H1 (cell line): ENCODE data around the gene OBI1. TPM values are rescaled to one million over a fixed set of nuclear protein-coding genes. Genes with fewer than 3 reads are reported as not detected.

Source experiments
- CTCF ChIA-PET: fragments of 300-600 bp; sonication (Branson Sonifier 250); formaldehyde crosslinking; loops from one replicate; lab custom pipeline; 2021; ENCODE audit not compliant: partially characterized antibody; lab: Charles Lee
- POLR2A ChIA-PET: fragments of 300-600 bp; sonication (Branson Sonifier 250); formaldehyde crosslinking; loops from one replicate; lab custom pipeline; 2021; ENCODE audit warnings: inconsistent platforms; ENCODE audit not compliant: partially characterized antibody; lab: Charles Lee
- DNase-seq, 2 experiments: peaks; one replicate each; pipeline versions ENCODE4 v3.0.0 to v3.0.0-alpha.2; 2010 to 2022; ENCODE audit warnings: low spot score in 2 of 2, low read depth in 1 of 2, mixed read lengths in 1 of 2
- FAIRE-seq: peaks from 2 replicates; lab custom pipeline; 2011; peaks lifted over from hg19 to GRCh38; lab: Jason Lieb, UNC
- H2AFZ ChIP-seq: 2 replicates; pipeline ENCODE4 v1.8.1; 2012; ENCODE audit warnings: low read length, inconsistent platforms
- H2AK5ac ChIP-seq: 2 replicates; pipeline ENCODE4 v1.6.1; 2013; ENCODE audit warnings: low read depth, low read length
- H2BK120ac ChIP-seq: replicated peaks from 2 replicates; pipeline ENCODE3; 2013; ENCODE audit warnings: low read depth, low read length, inconsistent platforms
- H2BK12ac ChIP-seq: 2 replicates; pipeline ENCODE4 v1.6.1; 2013; ENCODE audit warnings: low read depth, low read length
- H2BK15ac ChIP-seq: 2 replicates; pipeline ENCODE4 v1.6.1; 2013; ENCODE audit warnings: low read length
- H2BK20ac ChIP-seq: 2 replicates; pipeline ENCODE4 v1.6.1; 2013; ENCODE audit warnings: low read length
- H2BK5ac ChIP-seq: 2 replicates; pipeline ENCODE4 v1.6.1; 2013; ENCODE audit warnings: low read depth, low read length
- H3K14ac ChIP-seq: 2 replicates; pipeline ENCODE4 v1.6.1; 2013; ENCODE audit warnings: inconsistent platforms; ENCODE audit not compliant: insufficient read length
- H3K18ac ChIP-seq: 2 replicates; pipeline ENCODE4 v1.6.1; 2013; ENCODE audit warnings: low read length; ENCODE audit errors: extremely low read depth
- H3K23ac ChIP-seq: 2 replicates; pipeline ENCODE4 v1.6.1; 2013; ENCODE audit warnings: inconsistent platforms; ENCODE audit not compliant: insufficient read length
- H3K23me2 ChIP-seq: 2 replicates; pipeline ENCODE4 v1.6.1; 2013; ENCODE audit warnings: low read depth, low read length
- H3K27ac ChIP-seq: 2 replicates; pipeline ENCODE4 v1.6.1; 2011; ENCODE audit warnings: low read depth, low read length, inconsistent platforms
- H3K27me3 ChIP-seq, 4 experiments: replicated peaks in 1 of 4; 1 replicate in 1 of 4; 2 replicates in 3 of 4; pipeline versions ENCODE4 v1.6.1 to v1.8.1; 2011 to 2013; ENCODE audit warnings: low read length in 3 of 4, mild to moderate bottlenecking in 3 of 4, inconsistent platforms in 2 of 4, mixed read lengths in 2 of 4, moderate library complexity in 1 of 4; ENCODE audit not compliant: control insufficient read depth in 3 of 4, insufficient read depth in 3 of 4; ENCODE audit errors: extremely low read depth in 1 of 4
- H3K36me3 ChIP-seq, 4 experiments: 2 replicates each; pipeline versions ENCODE4 v1.6.1 to v1.8.1; 2011 to 2013; ENCODE audit warnings: mild to moderate bottlenecking in 4 of 4, low read length in 3 of 4, moderate library complexity in 2 of 4, control low read depth in 1 of 4, inconsistent platforms in 1 of 4; ENCODE audit not compliant: insufficient read depth in 4 of 4, control insufficient read depth in 2 of 4
- H3K4ac ChIP-seq: replicated peaks from 2 replicates; pipeline ENCODE3; 2013; ENCODE audit warnings: low read length, low read depth, mixed read lengths, inconsistent platforms; ENCODE audit not compliant: insufficient read length
- H3K4me1 ChIP-seq, 4 experiments: replicated peaks in 1 of 4; 1 replicate in 1 of 4; 2 replicates in 3 of 4; pipeline versions ENCODE4 v1.6.1 to v1.8.1; 2011 to 2013; ENCODE audit warnings: low read length in 3 of 4, inconsistent platforms in 2 of 4, mixed read lengths in 1 of 4; ENCODE audit not compliant: insufficient read depth in 4 of 4, control insufficient read depth in 3 of 4
- H3K4me2 ChIP-seq, 2 experiments: 2 replicates each; pipeline versions ENCODE4 v1.6.1 to v1.8.1; 2011 to 2013; ENCODE audit warnings: low read depth in 2 of 2, low read length in 2 of 2, control low read depth in 1 of 2, inconsistent platforms in 1 of 2, mild to moderate bottlenecking in 1 of 2; ENCODE audit not compliant: insufficient read depth in 1 of 2
- H3K4me3 ChIP-seq, 4 experiments: fragments of 200-600, 300-600 bp in 1 of 4; sonication (generic), shearing (Covaris generic), sonication (Bioruptor Twin) in 1 of 4; 2 replicates each; pipeline versions ENCODE4 v1.5.1 to v1.8.1; 2011 to 2016; ENCODE audit warnings: low read length in 4 of 4, low read depth in 3 of 4, control low read depth in 2 of 4, inconsistent platforms in 2 of 4, mild to moderate bottlenecking in 2 of 4, mixed read lengths in 1 of 4, moderate library complexity in 1 of 4; ENCODE audit not compliant: insufficient read depth in 2 of 4; ENCODE audit errors: extremely low read depth in 1 of 4
- H3K56ac ChIP-seq: replicated peaks from 2 replicates; pipeline ENCODE3; 2013; ENCODE audit warnings: low read depth, mild to moderate bottlenecking, mixed read lengths, low read length, inconsistent platforms; ENCODE audit not compliant: insufficient read length
- H3K79me1 ChIP-seq: 2 replicates; pipeline ENCODE4 v1.6.1; 2013; ENCODE audit warnings: low read depth, low read length, control low read depth
- H3K79me2 ChIP-seq, 2 experiments: 2 replicates each; pipeline versions ENCODE4 v1.6.1 to v1.8.1; 2012 to 2013; ENCODE audit warnings: low read length in 2 of 2, mild to moderate bottlenecking in 2 of 2, inconsistent platforms in 1 of 2; ENCODE audit not compliant: insufficient read depth in 2 of 2, control insufficient read depth in 1 of 2
- H3K9ac ChIP-seq, 4 experiments: replicated peaks in 1 of 4; 1 replicate in 1 of 4; 2 replicates in 3 of 4; pipeline versions ENCODE4 v1.6.1 to v1.8.1; 2011 to 2013; ENCODE audit warnings: low read depth in 3 of 4, low read length in 3 of 4, control low read depth in 2 of 4, mild to moderate bottlenecking in 2 of 4, moderate library complexity in 2 of 4, inconsistent platforms in 1 of 4; ENCODE audit errors: extremely low read depth in 1 of 4
- H3K9me3 ChIP-seq, 2 experiments: 2 replicates each; pipeline versions ENCODE4 v1.6.1 to v1.8.1; 2012 to 2013; ENCODE audit warnings: mild to moderate bottlenecking in 2 of 2, moderate library complexity in 2 of 2, control low read depth in 1 of 2, inconsistent platforms in 1 of 2, low read depth in 1 of 2, low read length in 1 of 2, mixed read lengths in 1 of 2; ENCODE audit not compliant: insufficient read depth in 2 of 2
- H4K20me1 ChIP-seq, 2 experiments: replicated peaks in 1 of 2; 2 replicates each; pipeline versions ENCODE3 to v1.8.1; 2011 to 2013; ENCODE audit warnings: inconsistent platforms in 2 of 2, low read length in 2 of 2, mild to moderate bottlenecking in 1 of 2; ENCODE audit not compliant: insufficient read depth in 2 of 2, control insufficient read depth in 1 of 2
- H4K5ac ChIP-seq: 2 replicates; pipeline ENCODE4 v1.6.1; 2013; ENCODE audit warnings: low read length, low read depth, mixed read lengths, inconsistent platforms; ENCODE audit not compliant: insufficient read length
- H4K8ac ChIP-seq: 2 replicates; pipeline ENCODE4 v1.8.0; 2013; ENCODE audit warnings: mild to moderate bottlenecking, moderate library complexity, low read length, inconsistent platforms; ENCODE audit not compliant: insufficient read depth; ENCODE audit errors: extremely low read depth
- H4K91ac ChIP-seq: replicated peaks from 2 replicates; pipeline ENCODE3; 2013; ENCODE audit warnings: low read length, mixed read lengths, inconsistent platforms; ENCODE audit not compliant: insufficient read length
- BRCA1 ChIP-seq: IDR thresholded peaks from 2 replicates; pipeline ENCODE4 v1.6.1; 2012; ENCODE audit warnings: low read depth, low read length, improper control_type of control experiment
- MAX ChIP-seq: IDR thresholded peaks from 2 replicates; pipeline ENCODE4 v1.6.1; 2012; ENCODE audit warnings: inconsistent platforms
- SAP30 ChIP-seq: fragments of 300-600 bp; sonication (generic); IDR thresholded peaks from 2 replicates; pipeline ENCODE4 v1.7.1; 2012; ENCODE audit warnings: low read length, moderate library complexity, mild to moderate bottlenecking, inconsistent platforms; ENCODE audit not compliant: insufficient read depth, insufficient replicate concordance
- USF2 ChIP-seq: IDR thresholded peaks from 2 replicates; pipeline ENCODE4 v1.6.1; 2011; ENCODE audit warnings: low read length, improper control_type of control experiment
- WGBS, 2 experiments: shearing (Covaris generic) in 1 of 2; methylation state at CpG; one replicate each; pipeline versions ENCODE4 v1.1.6 to v1.1.7; 2013 to 2015; ENCODE audit warnings: low lambda C conversion rate in 2 of 2, mixed read lengths in 2 of 2, inconsistent platforms in 1 of 2, low coverage in 1 of 2, missing lambda C conversion rate in 1 of 2; ENCODE audit not compliant: insufficient replicate concordance in 2 of 2, insufficient coverage in 1 of 2, insufficient read length in 1 of 2; ENCODE audit errors: extremely low coverage in 1 of 2, missing lambda C conversion rate in 1 of 2; 5-methylcytosine and 5-hydroxymethylcytosine counted together
- polyA plus RNA-seq, 7 experiments: library from polyadenylated mRNA; depleted of rRNA in 3 of 7; stranded (reverse) in 5 of 7; unstranded in 2 of 7; fragments of >200 nt in 5 of 7; fragments of 200-250 nt in 2 of 7; gene quantifications; 1 replicate in 5 of 7; 2 replicates in 1 of 7; 4 replicates in 1 of 7; pipeline versions ENCODE4 v1.2.1 to v1.2.3, GENCODE V29; 2011 to 2013; ENCODE audit warnings: missing spikeins in 2 of 7, mixed read lengths in 2 of 7
- total RNA-seq: library from RNA; stranded (reverse); fragmentation: NEBNext Ultra II Directional; extraction: Animal tissue kit (Norgen Biotek cat#: 25700); gene quantifications from 2 replicates; pipeline ENCODE4 v1.2.1, GENCODE V29; 2021

OBI1 gene
- total and polyA plus RNA-seq, 2 of the 8 experiments (the other 6 are each of a cell fraction or from before 2014, with no cell fraction given), result 7.1 to 14.3 TPM

GRCh38 chr13:78630511-78630910 lies 28.4 kb downstream of the OBI1 start:
- no peak overlapping the region for H3K56ac ChIP-seq
- no peaks in the 10 kb centered on the region for H3K23me2 ChIP-seq
- H3K18ac ChIP-seq, result no peak overlapping the region
- H2BK12ac ChIP-seq, result no peak overlapping the region
- POLR2A ChIA-PET, result interaction anchor here (0.6 kb wide), 1 partner anchor 93 kb away, joined by 3 read pairs; no protein-coding TSS in a partner anchor
- H2BK15ac ChIP-seq, result no peak overlapping the region
- no peak overlapping the region for H3K4me3 ChIP-seq
- no peak overlapping the region for H2BK120ac ChIP-seq
- peaks cover 3 to 56% (median 22%) of the 10 kb centered on the region in 4 experiments; a peak in 6 of 8 replicates for H3K36me3 ChIP-seq
- CTCF ChIA-PET, result no interaction called here
- no peak overlapping the region for H2AFZ ChIP-seq
- H4K5ac ChIP-seq, result no peak overlapping the region
- H2AK5ac ChIP-seq, result no peak overlapping the region
- DNase-seq, result no peak
- H2BK20ac ChIP-seq, result no peak overlapping the region
- no peaks in the 10 kb centered on the region for H4K20me1 ChIP-seq
- no peak overlapping the region for H3K23ac ChIP-seq
- no peaks in the 10 kb centered on the region for H3K27me3 ChIP-seq
- no peaks in the 10 kb centered on the region for H3K79me1 ChIP-seq
- H3K4ac ChIP-seq, result no peak overlapping the region
- 80% methylated on average over 1 of the region's 1 CpG; no CpG with 5 or more reads in 1 of the 2 experiments for WGBS, 2 experiments
- no peak overlapping the region for H4K8ac ChIP-seq
- no peak overlapping the region for H3K27ac ChIP-seq
- no peak overlapping the region for H3K14ac ChIP-seq
- H3K9ac ChIP-seq, result no peak overlapping the region
- no peak overlapping the region for H4K91ac ChIP-seq
- no peaks in the 10 kb centered on the region for H3K79me2 ChIP-seq
- no peaks in the 10 kb centered on the region for H3K9me3 ChIP-seq
- H3K4me1 ChIP-seq, result no peaks in the 10 kb centered on the region
- no peak for FAIRE-seq
- no peak overlapping the region for H3K4me2 ChIP-seq
- H2BK5ac ChIP-seq, result no peak overlapping the region
- TF ChIP-seq USF2 (no peak), SAP30 (no peak), BRCA1 (no peak), MAX (no peak)
